Neural crest cell (in vitro differentiated cells): ENCODE measurements around the gene INPP5J. TPM values are rescaled to one million over a fixed set of nuclear protein-coding genes. Genes with fewer than 3 reads are reported as not detected.
A peak's percentile ranks its signal among the peaks of the same experiment; 100 is the strongest.

Experiments
- DNase-seq: peaks from one replicate; pipeline ENCODE4 v3.0.0; 2021; ENCODE audit warnings: low read depth, mixed read lengths, low spot score
- H3K27ac Mint-ChIP-seq: one replicate; pipeline ENCODE4 v1.8.0; 2021; ENCODE audit warnings: mild to moderate bottlenecking, mixed read lengths; ENCODE audit not compliant: unreplicated experiment
- H3K27me3 Mint-ChIP-seq: 2 replicates; pipeline ENCODE4 v1.8.0; 2021; ENCODE audit warnings: low read depth, mild to moderate bottlenecking, mixed read lengths
- H3K36me3 Mint-ChIP-seq: 2 replicates; pipeline ENCODE4 v1.8.0; 2021; ENCODE audit warnings: low read depth, mild to moderate bottlenecking, mixed read lengths
- H3K4me1 Mint-ChIP-seq: 2 replicates; pipeline ENCODE4 v1.8.0; 2021; ENCODE audit warnings: mixed read lengths
- H3K4me3 Mint-ChIP-seq: one replicate; pipeline ENCODE4 v1.8.0; 2021; ENCODE audit warnings: mild to moderate bottlenecking, mixed read lengths
- H3K9me3 Mint-ChIP-seq: 2 replicates; pipeline ENCODE4 v1.8.0; 2021; ENCODE audit warnings: mixed read lengths
- CTCF ChIP-seq: fragments of 200-600 bp; sonication (generic); conservative IDR thresholded peaks from 2 replicates; pipeline ENCODE4 v1.5.0; 2021; ENCODE audit warnings: antibody characterized with exemption, mild to moderate bottlenecking
- total RNA-seq: library from RNA; stranded (reverse); gene quantifications from 2 replicates; pipeline ENCODE4 v1.2.1, GENCODE V29; 2021

INPP5J gene
- total RNA-seq, 1 donor from 2014 or later: 4.7 TPM

- Mint-ChIP-seq H3K4me1 (peaks cover 47% of the 10 kb centered on the region), H3K27me3 (peaks cover 3% of the 10 kb centered on the region)
- no peak for DNase-seq
Observed at GRCh38 chr22:31082606-31083376, 40.0 kb upstream of the INPP5J start.

GRCh38 chr22:31083377-31083768, 39.4 kb upstream of the INPP5J start:
- peaks cover 47% of the 10 kb centered on the region for H3K4me1 Mint-ChIP-seq
- no peak for TF ChIP-seq CTCF
- H3K4me3 Mint-ChIP-seq: peak overlapping the region; percentile 97
- H3K27ac Mint-ChIP-seq: no peak overlapping the region
- no peaks in the 10 kb centered on the region for H3K36me3 Mint-ChIP-seq
- no peak for DNase-seq
- H3K9me3 Mint-ChIP-seq: no peaks in the 10 kb centered on the region
- peaks cover 3% of the 10 kb centered on the region for H3K27me3 Mint-ChIP-seq

More at GRCh38 chr22:31082606-31083376, 40.0 kb upstream of the INPP5J start:
- Mint-ChIP-seq H3K27ac (no peak overlapping the region), H3K36me3 (no peaks in the 10 kb centered on the region), H3K4me3 (peak overlapping the region; percentile 97), H3K9me3 (no peaks in the 10 kb centered on the region)
- peak; percentile 61 for TF ChIP-seq CTCF

GRCh38 chr22:31083923-31084810, 38.6 kb upstream of the INPP5J start:
- Mint-ChIP-seq H3K9me3 (no peaks in the 10 kb centered on the region), H3K27me3 (peaks cover 5% of the 10 kb centered on the region), H3K4me3 (peak overlapping the region; percentile 97), H3K4me1 (peaks cover 47% of the 10 kb centered on the region), H3K27ac (peak overlapping the region; percentile 75), H3K36me3 (no peaks in the 10 kb centered on the region)
- no peak for TF ChIP-seq CTCF
- DNase-seq: no peak

GRCh38 chr22:31084811-31085492, 37.8 kb upstream of the INPP5J start:
- no peaks in the 10 kb centered on the region for H3K9me3 Mint-ChIP-seq
- H3K36me3 Mint-ChIP-seq: no peaks in the 10 kb centered on the region
- peak overlapping the region; percentile 97 for H3K4me3 Mint-ChIP-seq
- H3K4me1 Mint-ChIP-seq: peaks cover 47% of the 10 kb centered on the region
- TF ChIP-seq CTCF: peak; percentile 93
- peaks cover 5% of the 10 kb centered on the region for H3K27me3 Mint-ChIP-seq
- H3K27ac Mint-ChIP-seq: peak overlapping the region; percentile 95
- peak; percentile 85 for DNase-seq

GRCh38 chr22:31085493-31085824, 37.3 kb upstream of the INPP5J start:
- Mint-ChIP-seq H3K4me3 (peak overlapping the region; percentile 76), H3K4me1 (peaks cover 44% of the 10 kb centered on the region), H3K27ac (peak overlapping the region; percentile 95), H3K27me3 (peaks cover 5% of the 10 kb centered on the region), H3K36me3 (no peaks in the 10 kb centered on the region), H3K9me3 (no peaks in the 10 kb centered on the region)
- TF ChIP-seq CTCF: no peak
- peak; percentile 55 for DNase-seq
